GM12878 (cell line): ENCODE measurements around the gene YDJC. TPM values are rescaled to one million over a fixed set of nuclear protein-coding genes. Genes with fewer than 3 reads are reported as not detected.
"Not testable (repeated sequence)": the region's sequence is repeated elsewhere in the genome, so short reads cannot be mapped to it uniquely, and the experiment has no call there.

Experiments
- ATAC-seq: fragments of 200-7000 bp; cut with Tn5 transposase; 3 replicates; pipeline ENCODE4 v1.9.1; 2020; ENCODE audit warnings: mild to moderate bottlenecking, moderate library complexity
- BruUV-seq: library from RNA; stranded (reverse); fragments of 400-500 nt; replicated peaks from 2 replicates; lab custom pipeline; 2021; lab: Mats Ljungman, UMichigan
- CTCF ChIA-PET: fragments of 300-600 bp; sonication (Branson Sonifier 250); formaldehyde crosslinking; extraction: SDS; loops from one replicate; lab custom pipeline; 2021; ENCODE audit warnings: inconsistent platforms; lab: Yijun Ruan, JAX
- POLR2A ChIA-PET: fragments of 350-600 bp; formaldehyde crosslinking; extraction: SDS; loops from one replicate; lab custom pipeline; 2021; ENCODE audit warnings: inconsistent platforms; lab: Charles Lee
- RAD21 ChIA-PET: fragments of 300-600 bp; sonication (Branson Sonifier 250); formaldehyde crosslinking; loops from one replicate; lab custom pipeline; 2023; ENCODE audit warnings: antibody characterized with exemption; ENCODE audit not compliant: unreplicated experiment; lab: Charles Lee
- SMC1A ChIA-PET: fragments of 300-600 bp; sonication (Branson Sonifier 250); formaldehyde crosslinking; loops from one replicate; lab custom pipeline; 2023; ENCODE audit not compliant: unreplicated experiment, uncharacterized antibody; lab: Charles Lee
- DNase-seq: peaks from one replicate; pipeline ENCODE4 v3.0.0-alpha.2; 2011; ENCODE audit warnings: low read depth, low spot score
- FAIRE-seq: peaks from 3 replicates; lab custom pipeline; 2011; peaks lifted over from hg19 to GRCh38; lab: Jason Lieb, UNC
- H2AFZ ChIP-seq: 2 replicates; pipeline ENCODE4 v1.6.0; 2011; ENCODE audit warnings: low read depth, low read length, control low read depth; ENCODE audit not compliant: control insufficient read depth
- H3K27ac ChIP-seq: 2 replicates; pipeline ENCODE4 v1.5.1; 2011; ENCODE audit warnings: control low read depth; ENCODE audit not compliant: control insufficient read depth, insufficient read depth
- H3K27me3 ChIP-seq, 2 experiments: replicated peaks in 1 of 2; 2 replicates each; pipeline versions ENCODE4 v1.6.0 to v1.6.1; 2011; ENCODE audit warnings: low read length in 1 of 2; ENCODE audit not compliant: control insufficient read depth in 2 of 2, insufficient read depth in 2 of 2
- H3K36me3 ChIP-seq, 2 experiments: 2 replicates each; pipeline ENCODE4 v1.5.1; 2011; ENCODE audit warnings: low read length in 1 of 2; ENCODE audit not compliant: control insufficient read depth in 2 of 2, insufficient read depth in 2 of 2
- H3K4me1 ChIP-seq: 2 replicates; pipeline ENCODE4 v1.6.1; 2011; ENCODE audit warnings: mild to moderate bottlenecking, low read length, moderate library complexity, mixed read lengths; ENCODE audit not compliant: control insufficient read depth, insufficient read depth
- H3K4me2 ChIP-seq: 2 replicates; pipeline ENCODE4 v1.6.0; 2011; ENCODE audit warnings: control low read depth; ENCODE audit not compliant: control insufficient read depth, insufficient read depth
- H3K4me3 ChIP-seq: fragments of 200-600 bp; sonication (generic); 2 replicates; pipeline ENCODE4 v1.5.1; 2016
- H3K79me2 ChIP-seq: 2 replicates; pipeline ENCODE4 v1.6.0; 2011; ENCODE audit warnings: low read length; ENCODE audit not compliant: control insufficient read depth, insufficient read depth
- H3K9ac ChIP-seq: 2 replicates; pipeline ENCODE4 v1.8.0; 2011; ENCODE audit warnings: low read length, control low read depth, mixed read lengths; ENCODE audit not compliant: control insufficient read depth, insufficient read depth
- H3K9me3 ChIP-seq: replicated peaks from 3 replicates; pipeline ENCODE4 v1.5.1; 2011; ENCODE audit warnings: mild to moderate bottlenecking, low read length; ENCODE audit not compliant: control insufficient read depth, insufficient read depth
- H4K20me1 ChIP-seq: 2 replicates; pipeline ENCODE4 v1.6.0; 2011; ENCODE audit not compliant: control insufficient read depth, insufficient read depth
- MLLT1 ChIP-seq: fragments of 450-650 bp; IDR thresholded peaks from 2 replicates; pipeline ENCODE4 v1.6.1; 2016; ENCODE audit warnings: mild to moderate bottlenecking
- SP1 ChIP-seq: IDR thresholded peaks from one replicate; pipeline ENCODE4 v1.6.1; 2011; ENCODE audit warnings: low read depth, low read length
- WGBS: methylation state at CpG from one replicate; pipeline ENCODE4 v1.1.6; 2016; ENCODE audit warnings: low lambda C conversion rate; ENCODE audit not compliant: insufficient replicate concordance, insufficient coverage; ENCODE audit errors: missing lambda C conversion rate; 5-methylcytosine and 5-hydroxymethylcytosine counted together
- in situ Hi-C: fragments of 300-500 bp; cut with MboI; formaldehyde crosslinking; loops from 9 replicates; pipeline ENCODE4 v1.14.3; 2018; ENCODE audit warnings: mixed read lengths
- intact Hi-C: fragments of 100-400 bp; cut with micrococcal nuclease; formaldehyde crosslinking; loops from one replicate; pipeline ENCODE4 v1.14.2; 2022; ENCODE audit not compliant: unreplicated experiment
- polyA plus RNA-seq, 11 experiments: library from polyadenylated mRNA; depleted of rRNA in 4 of 11; unstranded in 6 of 11; stranded (reverse) in 5 of 11; fragments of >200 nt; fragmentation: Nextera tagmentation in 4 of 11; fragmentation: Illumina TruSeq in 1 of 11; extraction: Ambion mirVana in 4 of 11; extraction: Trizol in 1 of 11; gene quantifications; 1 replicate in 1 of 11; 2 replicates in 10 of 11; pipeline versions ENCODE4 v1.2.1 to v1.2.3, GENCODE V29; 2011 to 2016; ENCODE audit warnings: inconsistent platforms in 2 of 11, missing spikeins in 2 of 11, low read depth in 1 of 11
- total RNA-seq, 4 experiments: library from RNA; depleted of rRNA in 3 of 4; stranded (reverse); fragments of >200 nt in 3 of 4; fragmentation: Illumina TruSeq in 1 of 4; extraction: Trizol in 1 of 4; gene quantifications; 2 replicates each; pipeline versions ENCODE4 v1.2.1 to v1.2.3, GENCODE V29; 2013 to 2021

YDJC gene
- total and polyA plus RNA-seq, 10 of the 15 experiments (the other 5 are each of a cell fraction or from before 2014, with no cell fraction given), result 1.00 to 77.6 (median 38.4) TPM

DNA sequence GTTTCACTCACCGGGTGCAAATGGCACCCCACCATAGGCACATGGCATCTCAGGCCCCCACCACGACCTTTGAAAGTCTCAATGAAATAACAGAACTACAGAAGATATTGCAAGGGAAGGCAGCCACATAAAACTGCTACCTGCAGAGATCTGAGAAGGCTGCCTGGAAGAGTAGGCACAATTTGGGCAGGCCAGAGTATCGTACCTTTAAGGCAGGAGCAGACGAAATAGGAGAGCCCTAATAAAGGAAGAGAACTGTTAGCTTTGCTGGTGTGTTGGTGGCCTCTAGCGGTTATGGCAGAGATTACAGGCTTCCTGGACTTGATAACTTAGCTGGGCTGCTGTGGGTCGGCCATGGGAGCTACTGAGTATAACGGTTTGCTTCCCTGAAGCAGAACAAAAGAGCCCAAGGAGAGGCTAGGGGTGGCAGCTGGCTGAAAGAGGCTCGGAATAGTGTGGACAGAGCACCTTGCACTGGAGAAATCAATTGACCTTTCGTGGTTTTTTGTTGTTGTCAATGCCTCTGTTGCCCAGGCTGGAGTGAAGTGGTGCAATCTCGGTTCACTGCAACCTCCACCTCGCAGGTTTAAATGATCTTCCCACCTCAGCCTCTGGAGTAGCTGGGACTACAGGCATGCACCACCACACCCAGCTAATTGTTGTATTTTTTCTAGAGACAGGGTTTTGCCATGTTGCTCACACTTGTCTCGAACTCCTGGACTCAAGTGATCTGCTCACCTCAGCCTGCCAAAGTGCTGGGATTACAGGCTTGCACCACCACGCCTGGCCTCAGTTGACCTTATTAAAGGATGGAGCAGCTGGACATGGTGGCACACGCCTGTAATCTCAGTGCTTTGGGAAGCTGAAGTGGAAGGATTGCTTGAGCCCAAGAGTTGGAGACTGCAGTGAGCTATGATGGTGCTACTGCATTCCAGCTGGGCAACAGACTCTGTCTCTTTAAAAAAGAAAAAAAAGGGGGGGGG lies 17.1 kb upstream of the YDJC start (continued):
- TF ChIP-seq MLLT1 (peak; percentile 82), SP1 (no peak)

GRCh38 chr22:21645513-21645912 lies 15.7 kb upstream of the YDJC start:
- FAIRE-seq, H3K27ac ChIP-seq, POLR2A ChIA-PET, H2AFZ ChIP-seq, in situ Hi-C loops, DNase-seq, H3K27me3 ChIP-seq, H3K9me3 ChIP-seq, BruUV-seq, ATAC-seq, H3K36me3 ChIP-seq, H3K9ac ChIP-seq, H3K4me2 ChIP-seq, H3K4me3 ChIP-seq, H4K20me1 ChIP-seq: not testable (repeated sequence)
- WGBS, result 89% methylated on average over 6 of the region's 6 CpGs
- peaks cover 26% of the 10 kb centered on the region for H3K79me2 ChIP-seq
- ChIA-PET CTCF (interaction anchor here (0.8 to 3.0 kb wide), 10 partner anchors 9 to 760 kb away, joined by 3 to 60 read pairs (median 6); partner anchors contain the start of genes PPM1F and YDJC), RAD21 (interaction anchor here (1.5 to 3.6 kb wide), 2 partner anchors 15 to 17 kb away, joined by 5 to 19 read pairs; partner anchors contain the start of gene YDJC), SMC1A (interaction anchor here (1.6 to 3.0 kb wide), 2 partner anchors 15 to 69 kb away, joined by 3 to 23 read pairs; partner anchors contain the start of gene YDJC)
- intact Hi-C loops, result loop anchor here (10.0 kb wide), 1 partner anchor 61 kb away; no protein-coding TSS in a partner anchor
- H3K4me1 ChIP-seq, result peaks cover 15% of the 10 kb centered on the region
